ENCODE data around the gene SLC26A1.

Gene SLC26A1

DNA sequence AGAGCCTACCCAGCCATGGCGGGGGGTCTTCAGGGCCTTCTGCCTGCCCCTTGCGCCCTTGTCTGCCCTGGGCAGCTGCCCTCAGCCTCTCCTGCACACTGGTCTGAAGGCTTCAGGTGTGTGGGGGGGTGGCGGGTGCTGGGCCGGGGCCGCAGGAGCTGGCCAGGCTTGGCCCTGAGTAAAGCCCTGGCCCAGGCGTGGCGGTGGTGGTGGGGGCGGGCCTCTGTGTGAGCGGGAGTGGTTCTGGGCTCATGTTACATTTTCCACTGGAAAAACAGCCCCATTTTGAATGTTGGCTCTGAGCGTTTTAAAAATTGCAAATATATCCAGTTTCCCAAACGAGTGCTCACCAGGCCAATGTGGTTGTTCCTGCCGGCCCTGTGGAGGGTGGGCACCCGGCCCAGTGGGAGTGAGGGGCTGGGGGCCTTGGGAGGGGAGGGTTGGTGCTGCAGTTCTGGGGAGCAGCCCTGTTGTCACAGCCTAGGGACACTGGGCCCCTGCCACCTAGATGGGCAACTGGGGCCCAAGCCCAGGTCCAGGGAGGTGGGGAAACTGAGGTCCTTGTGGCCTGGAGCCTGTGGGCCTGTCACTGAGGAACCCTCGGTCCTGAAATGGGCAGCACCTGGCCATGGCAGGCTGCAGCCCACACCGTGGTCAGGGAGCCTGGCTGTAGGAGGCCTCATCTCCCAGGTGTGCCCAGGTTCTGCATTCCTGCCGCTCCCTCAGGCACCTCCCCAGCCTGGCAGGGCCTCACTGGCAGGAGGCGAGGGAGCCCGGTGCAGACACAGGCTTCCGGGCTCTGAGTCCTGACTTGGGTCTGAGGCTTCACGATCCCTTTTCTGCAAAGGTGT lies 46.5 kb upstream of the SLC26A1 start:
- TF ChIP-seq, protein P1, sequence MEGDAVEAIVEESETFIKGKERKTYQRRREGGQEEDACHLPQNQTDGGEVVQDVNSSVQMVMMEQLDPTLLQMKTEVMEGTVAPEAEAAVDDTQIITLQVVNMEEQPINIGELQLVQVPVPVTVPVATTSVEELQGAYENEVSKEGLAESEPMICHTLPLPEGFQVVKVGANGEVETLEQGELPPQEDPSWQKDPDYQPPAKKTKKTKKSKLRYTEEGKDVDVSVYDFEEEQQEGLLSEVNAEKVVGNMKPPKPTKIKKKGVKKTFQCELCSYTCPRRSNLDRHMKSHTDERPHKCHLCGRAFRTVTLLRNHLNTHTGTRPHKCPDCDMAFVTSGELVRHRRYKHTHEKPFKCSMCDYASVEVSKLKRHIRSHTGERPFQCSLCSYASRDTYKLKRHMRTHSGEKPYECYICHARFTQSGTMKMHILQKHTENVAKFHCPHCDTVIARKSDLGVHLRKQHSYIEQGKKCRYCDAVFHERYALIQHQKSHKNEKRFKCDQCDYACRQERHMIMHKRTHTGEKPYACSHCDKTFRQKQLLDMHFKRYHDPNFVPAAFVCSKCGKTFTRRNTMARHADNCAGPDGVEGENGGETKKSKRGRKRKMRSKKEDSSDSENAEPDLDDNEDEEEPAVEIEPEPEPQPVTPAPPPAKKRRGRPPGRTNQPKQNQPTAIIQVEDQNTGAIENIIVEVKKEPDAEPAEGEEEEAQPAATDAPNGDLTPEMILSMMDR (conservative IDR thresholded peaks at IDR 0.05; ENCODE audit: control insufficient read depth, insufficient read depth, low read depth, low read length): no peak

DNA sequence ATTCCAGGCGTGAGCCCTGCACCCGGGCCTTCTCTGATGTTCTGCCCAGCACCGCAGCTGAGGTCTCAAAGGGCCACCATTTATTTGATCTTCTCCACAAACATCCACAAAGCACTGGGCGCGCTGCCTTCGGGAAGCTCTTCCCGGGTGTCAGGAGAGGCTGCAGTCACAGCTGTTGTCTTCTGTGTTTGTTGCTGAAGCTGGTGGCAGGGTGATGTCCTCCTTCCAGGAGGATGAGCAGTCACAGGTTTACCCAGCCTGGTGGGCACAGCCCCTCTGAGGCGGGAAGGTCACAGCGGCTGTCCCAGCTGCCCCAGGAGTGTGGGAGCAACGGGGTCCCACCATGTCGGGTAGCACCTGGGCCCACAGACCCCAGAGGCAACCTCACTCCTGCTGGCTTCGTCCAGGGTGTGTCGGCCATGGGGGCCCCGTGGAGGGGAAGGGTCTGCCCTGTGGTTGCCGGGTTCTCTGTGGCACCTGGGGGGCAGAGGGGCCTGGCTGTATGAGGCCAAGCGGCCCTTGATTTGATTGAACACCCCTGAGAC lies 45.8 kb upstream of the SLC26A1 start:
- no peak for DNase-seq (ENCODE audit: low read depth)
- TF ChIP-seq, protein P1 (conservative IDR thresholded peaks at IDR 0.05; ENCODE audit: control insufficient read depth, insufficient read depth, low read depth, low read length): no peak
- no peak overlapping the region for H3K4me3 ChIP-seq (ENCODE audit: control insufficient read depth, low read depth, low read length)

More for the DNA sequence above, 46.5 kb upstream of the SLC26A1 start:
- no peak overlapping the region for H3K4me3 ChIP-seq (ENCODE audit: control insufficient read depth, low read depth, low read length)
- peak; percentile 42 for DNase-seq (ENCODE audit: low read depth)

DNA sequence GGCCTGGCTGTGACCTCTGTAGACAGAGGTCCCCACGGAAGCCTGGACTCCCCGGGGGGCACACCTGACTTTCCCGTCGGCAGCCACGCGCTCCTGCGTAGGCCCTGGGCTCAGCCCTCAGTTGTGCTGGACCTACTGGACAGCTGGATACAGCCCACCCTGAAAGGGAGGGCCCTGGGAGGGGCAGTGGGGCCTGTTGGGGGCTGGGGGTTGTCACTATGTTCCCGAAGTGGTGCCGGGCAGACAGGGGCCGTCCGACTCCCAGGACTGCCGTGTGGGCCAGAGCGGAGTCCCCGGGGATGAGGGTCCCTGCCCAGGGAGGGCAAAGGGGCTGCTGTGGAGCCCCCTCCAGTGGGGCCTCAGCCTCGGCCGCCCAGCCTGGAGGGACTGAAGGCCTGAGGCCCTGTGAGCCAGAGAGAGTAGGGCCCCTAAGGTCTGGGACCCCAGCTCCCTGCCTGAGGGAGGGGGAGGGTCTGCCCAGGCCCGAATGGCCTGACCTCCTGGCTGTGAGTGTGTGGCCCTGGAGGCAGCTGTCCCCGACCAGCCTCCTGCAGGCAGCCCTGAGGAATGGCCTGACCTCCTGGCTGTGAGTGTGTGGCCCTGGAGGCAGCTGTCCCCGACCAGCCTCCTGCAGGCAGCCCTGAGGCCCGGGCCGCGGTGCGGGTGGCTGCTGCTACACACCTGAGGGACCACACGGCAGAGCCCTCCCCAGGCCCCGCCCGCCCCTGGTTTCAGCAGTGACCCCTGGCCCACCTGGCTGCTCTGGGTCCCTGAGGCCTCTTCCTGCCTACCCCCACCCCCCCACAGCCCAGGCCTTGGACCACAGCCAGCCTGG lies 44.0 kb upstream of the SLC26A1 start:
- DNase-seq (ENCODE audit: low read depth): no peak
- no peak overlapping the region for H3K4me3 ChIP-seq (ENCODE audit: control insufficient read depth, low read depth, low read length)
- TF ChIP-seq, protein P1 (conservative IDR thresholded peaks at IDR 0.05; ENCODE audit: control insufficient read depth, insufficient read depth, low read depth, low read length): no peak

DNA sequence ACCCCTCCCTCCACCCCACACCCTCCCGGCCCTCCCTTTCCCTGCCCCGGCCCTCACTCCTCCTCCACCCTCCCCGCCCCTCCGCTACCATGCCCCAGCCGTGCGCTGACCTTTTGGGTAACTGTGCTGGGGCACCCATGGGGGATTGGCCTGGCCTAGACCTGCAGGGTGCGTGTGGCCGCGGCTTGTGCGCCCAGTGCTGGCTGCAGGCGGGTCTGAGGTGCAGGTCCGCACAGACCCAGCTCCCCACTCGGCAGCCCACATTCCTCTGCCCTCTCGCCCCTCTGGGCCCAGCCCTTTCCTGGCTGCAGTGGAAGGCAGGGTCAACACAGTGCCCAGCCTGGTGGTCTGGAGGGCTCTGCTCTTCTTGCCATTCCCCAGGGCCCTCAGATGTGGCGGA lies 42.9 kb upstream of the SLC26A1 start:
- TF ChIP-seq, protein P1 (conservative IDR thresholded peaks at IDR 0.05; ENCODE audit: control insufficient read depth, insufficient read depth, low read depth, low read length): no peak
- DNase-seq (ENCODE audit: low read depth): no peak
- no peak overlapping the region for H3K4me3 ChIP-seq (ENCODE audit: control insufficient read depth, low read depth, low read length)

DNA sequence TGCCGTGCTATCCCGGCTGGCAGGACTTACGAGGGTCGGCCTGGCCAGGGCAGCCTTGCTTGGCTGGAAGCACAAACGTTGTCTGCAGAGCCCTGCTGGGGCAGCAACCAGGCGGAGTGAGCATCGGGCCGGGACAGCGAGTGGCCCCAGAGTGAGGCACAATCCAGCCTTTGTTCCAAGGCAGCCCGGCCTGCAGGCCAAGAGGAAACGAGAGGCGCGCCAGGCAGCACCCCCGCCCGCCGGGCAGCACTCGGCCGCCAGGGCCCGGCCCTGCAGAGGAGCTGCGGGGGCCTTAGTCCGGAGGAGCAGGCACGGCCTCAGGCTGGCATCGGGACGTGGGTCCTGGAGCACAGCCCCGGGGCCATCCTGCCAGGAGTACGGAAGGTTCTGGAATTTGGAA lies 42.3 kb upstream of the SLC26A1 start:
- TF ChIP-seq, protein P1 (conservative IDR thresholded peaks at IDR 0.05; ENCODE audit: control insufficient read depth, insufficient read depth, low read depth, low read length): no peak
- H3K4me3 ChIP-seq (ENCODE audit: control insufficient read depth, low read depth, low read length): no peak overlapping the region
- no peak for DNase-seq (ENCODE audit: low read depth)

DNA sequence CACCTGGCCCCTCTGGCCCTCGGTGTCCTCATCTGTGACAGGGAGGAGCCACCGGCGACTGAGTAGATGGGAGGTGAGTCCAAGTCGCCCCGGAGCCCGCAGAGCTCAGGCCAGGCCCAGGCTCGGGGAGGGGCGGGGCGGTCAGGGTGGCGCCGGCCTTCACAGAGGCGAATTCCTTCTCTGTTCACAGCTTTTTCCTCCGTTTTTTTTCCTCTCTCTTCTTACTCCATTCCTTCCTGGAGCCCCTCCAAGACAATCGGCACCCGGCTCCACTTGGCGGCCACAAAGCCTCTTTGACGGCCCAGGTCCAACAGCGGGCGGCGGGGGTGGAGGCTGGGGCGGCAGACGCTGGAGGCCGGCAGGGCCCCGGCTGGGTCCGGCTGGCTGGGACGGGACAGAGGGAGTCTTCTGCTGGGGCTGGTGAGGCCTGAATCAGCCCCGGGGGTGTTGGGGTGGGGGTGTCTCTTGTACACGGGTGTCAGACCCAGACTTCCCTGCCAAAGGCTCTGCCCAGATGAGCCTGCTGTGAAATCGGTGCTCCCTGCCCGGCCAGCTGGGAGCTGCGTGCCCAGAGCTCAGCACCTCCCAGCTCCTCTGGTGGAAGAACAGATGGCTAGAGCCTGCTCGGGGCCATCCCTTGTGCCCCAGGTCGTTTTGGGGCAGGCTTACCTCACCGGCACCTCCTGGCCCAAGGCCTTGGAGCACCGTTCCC lies 40.8 kb upstream of the SLC26A1 start:
- TF ChIP-seq, protein P1 (conservative IDR thresholded peaks at IDR 0.05; ENCODE audit: control insufficient read depth, insufficient read depth, low read depth, low read length): no peak
- no peak overlapping the region for H3K4me3 ChIP-seq (ENCODE audit: control insufficient read depth, low read depth, low read length)
- peak; percentile 49 for DNase-seq (ENCODE audit: low read depth)

Data from fibroblast of mammary gland (primary cell).